Nephron progenitor cell (in vitro differentiated cells): ENCODE measurements around the gene MYBPC1.
A peak's percentile ranks its signal among the peaks of the same experiment; 100 is the strongest.

Experiments
- DNase-seq: peaks from one replicate; pipeline ENCODE4 v3.0.0; 2021
- H3K27ac Mint-ChIP-seq: 2 replicates; pipeline ENCODE4 v1.8.0; 2021; ENCODE audit warnings: mild to moderate bottlenecking, moderate library complexity, mixed read lengths
- H3K27me3 Mint-ChIP-seq: 2 replicates; pipeline ENCODE4 v1.8.0; 2021; ENCODE audit warnings: mild to moderate bottlenecking, low read depth, mixed read lengths; ENCODE audit not compliant: poor library complexity
- H3K36me3 Mint-ChIP-seq: 2 replicates; pipeline ENCODE4 v1.8.0; 2021; ENCODE audit warnings: low read depth, mixed read lengths
- H3K4me1 Mint-ChIP-seq: 2 replicates; pipeline ENCODE4 v1.8.0; 2021; ENCODE audit warnings: mixed read lengths
- H3K4me3 Mint-ChIP-seq: 2 replicates; pipeline ENCODE4 v1.8.0; 2021; ENCODE audit warnings: mild to moderate bottlenecking, moderate library complexity, mixed read lengths
- H3K9me3 Mint-ChIP-seq: 2 replicates; pipeline ENCODE4 v1.8.0; 2021; ENCODE audit warnings: mild to moderate bottlenecking, moderate library complexity, mixed read lengths
- CTCF ChIP-seq: fragments of 200-600 bp; sonication (generic); IDR thresholded peaks from 2 replicates; pipeline ENCODE4 v1.5.0; 2021; ENCODE audit warnings: antibody characterized with exemption

MYBPC1 gene

GRCh38 chr12:101628676-101629075, 33.9 kb downstream of the MYBPC1 start:
- DNase-seq: no peak
- H3K27ac Mint-ChIP-seq: no peak overlapping the region
- H3K4me1 Mint-ChIP-seq: no peaks in the 10 kb centered on the region
- H3K36me3 Mint-ChIP-seq: no peaks in the 10 kb centered on the region
- peaks cover 4% of the 10 kb centered on the region for H3K9me3 Mint-ChIP-seq
- H3K4me3 Mint-ChIP-seq: no peak overlapping the region
- TF ChIP-seq CTCF: no peak
- H3K27me3 Mint-ChIP-seq: no peaks in the 10 kb centered on the region

GRCh38 chr12:101634724-101635123, 40.0 kb downstream of the MYBPC1 start:
- Mint-ChIP-seq H3K27ac (no peak overlapping the region), H3K4me3 (no peak overlapping the region), H3K9me3 (peaks cover 4% of the 10 kb centered on the region), H3K36me3 (no peaks in the 10 kb centered on the region), H3K27me3 (peaks cover 4% of the 10 kb centered on the region), H3K4me1 (no peaks in the 10 kb centered on the region)
- DNase-seq: no peak
- no peak for TF ChIP-seq CTCF

- Mint-ChIP-seq H3K27me3 (peaks cover 36% of the 10 kb centered on the region), H3K9me3 (peaks cover 3% of the 10 kb centered on the region), H3K4me3 (no peak overlapping the region), H3K4me1 (peaks cover 5% of the 10 kb centered on the region), H3K36me3 (no peaks in the 10 kb centered on the region), H3K27ac (no peak overlapping the region)
- TF ChIP-seq CTCF: no peak
- no peak for DNase-seq
Observed at GRCh38 chr12:101637936-101638335, 43.2 kb downstream of the MYBPC1 start.

- Mint-ChIP-seq H3K27ac (no peak overlapping the region), H3K9me3 (no peaks in the 10 kb centered on the region), H3K36me3 (no peaks in the 10 kb centered on the region), H3K4me1 (peaks cover 5% of the 10 kb centered on the region), H3K27me3 (peaks cover 63% of the 10 kb centered on the region), H3K4me3 (peak overlapping the region; percentile 78)
- DNase-seq: peak; percentile 65
- no peak for TF ChIP-seq CTCF
Observed at GRCh38 chr12:101642115-101643067, 47.6 kb downstream of the MYBPC1 start.

- no peak for TF ChIP-seq CTCF
- Mint-ChIP-seq H3K4me1 (no peaks in the 10 kb centered on the region), H3K9me3 (no peaks in the 10 kb centered on the region), H3K27ac (no peak overlapping the region), H3K27me3 (peaks cover 34% of the 10 kb centered on the region), H3K4me3 (no peak overlapping the region), H3K36me3 (no peaks in the 10 kb centered on the region)
- no peak for DNase-seq
Observed at GRCh38 chr12:101647711-101648110, 52.9 kb downstream of the MYBPC1 start.

- no peak for DNase-seq
- no peak for TF ChIP-seq CTCF
- Mint-ChIP-seq H3K4me1 (no peaks in the 10 kb centered on the region), H3K27me3 (peaks cover 33% of the 10 kb centered on the region), H3K4me3 (no peak overlapping the region), H3K36me3 (no peaks in the 10 kb centered on the region), H3K27ac (no peak overlapping the region), H3K9me3 (no peaks in the 10 kb centered on the region)
Observed at GRCh38 chr12:101648195-101648594, 53.4 kb downstream of the MYBPC1 start.
